NOMO-1 treated with dmso at 0.1 percent for 144 hours (cell line): Measurements from ENCODE around the gene MRPL12.

Experiments used
- DNase-seq: peaks from one replicate; lab custom pipeline; 2025; ENCODE audit not compliant: unreplicated experiment; lab: John Stamatoyannopoulos, UW

The MRPL12 gene

GRCh38 chr17:81682565-81683207, 20.5 kb upstream of the MRPL12 start:
- DNase-seq: no peak

- no peak for DNase-seq
Measured at GRCh38 chr17:81683208-81683583, 20.0 kb upstream of the MRPL12 start.

- DNase-seq: peak; percentile 97
Measured at GRCh38 chr17:81683584-81684441, 19.4 kb upstream of the MRPL12 start, which contains the start of the genes ARL16 and HGS. Gene ARL16, minus strand, starts transcription at chr17:81683797. Its CDS starts 44 bp downstream, at chr17:81683753. Gene HGS, plus strand, starts transcription at chr17:81684011. Its CDS starts 56 bp downstream, at chr17:81684067.

- DNase-seq: no peak
Measured at GRCh38 chr17:81684442-81684911, 18.7 kb upstream of the MRPL12 start.

- no peak for DNase-seq
Measured at GRCh38 chr17:81685108-81685507, 18.1 kb upstream of the MRPL12 start.

GRCh38 chr17:81686614-81687013, 16.6 kb upstream of the MRPL12 start:
- DNase-seq: no peak

- DNase-seq: no peak
Measured at GRCh38 chr17:81687770-81688541, 15.2 kb upstream of the MRPL12 start.

- no peak for DNase-seq
Measured at GRCh38 chr17:81688616-81689015, 14.6 kb upstream of the MRPL12 start.

GRCh38 chr17:81690066-81690465, 13.1 kb upstream of the MRPL12 start:
- DNase-seq: no peak

GRCh38 chr17:81690549-81690948, 12.6 kb upstream of the MRPL12 start:
- DNase-seq: no peak

GRCh38 chr17:81691196-81691595, 12.0 kb upstream of the MRPL12 start:
- no peak for DNase-seq

GRCh38 chr17:81691608-81692007, 11.6 kb upstream of the MRPL12 start:
- no peak for DNase-seq

GRCh38 chr17:81693509-81694210, 9.5 kb upstream of the MRPL12 start:
- DNase-seq: no peak

GRCh38 chr17:81694810-81695209, 8.4 kb upstream of the MRPL12 start:
- DNase-seq: no peak

GRCh38 chr17:81695211-81695610, 8.0 kb upstream of the MRPL12 start:
- no peak for DNase-seq

GRCh38 chr17:81695801-81696200, 7.4 kb upstream of the MRPL12 start:
- DNase-seq: no peak

GRCh38 chr17:81696218-81696941, 6.8 kb upstream of the MRPL12 start:
- no peak for DNase-seq

GRCh38 chr17:81697261-81698044, 5.7 kb upstream of the MRPL12 start:
- DNase-seq: no peak
